Right kidney (tissue), 1 donor: Measurements from ENCODE around the gene CABLES2.
"Not testable (repeated sequence)": the region's sequence is repeated elsewhere in the genome, so short reads cannot be mapped to it uniquely, and the experiment has no call there.

ENCODE experiments used
- DNase-seq: peaks from one replicate; pipeline ENCODE4 v3.0.0-alpha.2; 2016

CABLES2 gene

DNA sequence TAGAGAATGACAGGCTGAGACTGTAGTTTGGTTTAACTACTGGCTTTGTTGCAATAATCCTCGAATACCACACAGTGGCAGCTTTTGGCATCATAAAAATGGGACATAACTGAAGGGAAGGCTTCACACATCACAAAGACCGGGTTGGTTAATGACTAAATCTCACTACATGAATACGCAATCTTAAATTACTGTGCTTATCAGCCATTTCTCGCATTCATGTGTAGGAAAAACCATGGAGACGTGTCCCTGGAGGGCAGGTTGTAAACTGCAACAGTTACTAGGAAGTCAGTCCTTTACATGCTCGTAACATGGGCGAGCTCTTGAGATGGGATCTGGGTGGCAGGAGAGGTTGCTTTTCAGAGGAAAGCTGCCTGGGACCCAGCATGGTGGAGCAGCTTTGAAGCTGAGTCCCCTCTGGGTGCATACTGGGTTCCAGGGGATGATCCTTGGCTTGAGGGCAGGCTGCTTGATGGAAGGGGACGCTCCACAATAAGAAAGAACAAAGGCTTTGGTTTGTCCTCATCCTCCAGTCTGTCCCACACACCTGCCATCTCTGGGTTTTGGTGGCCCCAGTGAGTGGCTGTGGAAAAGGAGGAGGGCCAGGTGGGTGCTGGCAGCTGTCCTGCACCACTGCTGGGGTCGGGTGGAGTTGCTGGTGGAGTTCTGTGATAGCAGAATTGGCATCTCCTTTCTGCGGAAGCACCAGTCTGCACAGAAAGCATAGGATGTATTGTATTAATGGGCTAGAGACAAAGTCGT, 18.1 kb downstream of the CABLES2 start:
- DNase-seq, result no peak

DNA sequence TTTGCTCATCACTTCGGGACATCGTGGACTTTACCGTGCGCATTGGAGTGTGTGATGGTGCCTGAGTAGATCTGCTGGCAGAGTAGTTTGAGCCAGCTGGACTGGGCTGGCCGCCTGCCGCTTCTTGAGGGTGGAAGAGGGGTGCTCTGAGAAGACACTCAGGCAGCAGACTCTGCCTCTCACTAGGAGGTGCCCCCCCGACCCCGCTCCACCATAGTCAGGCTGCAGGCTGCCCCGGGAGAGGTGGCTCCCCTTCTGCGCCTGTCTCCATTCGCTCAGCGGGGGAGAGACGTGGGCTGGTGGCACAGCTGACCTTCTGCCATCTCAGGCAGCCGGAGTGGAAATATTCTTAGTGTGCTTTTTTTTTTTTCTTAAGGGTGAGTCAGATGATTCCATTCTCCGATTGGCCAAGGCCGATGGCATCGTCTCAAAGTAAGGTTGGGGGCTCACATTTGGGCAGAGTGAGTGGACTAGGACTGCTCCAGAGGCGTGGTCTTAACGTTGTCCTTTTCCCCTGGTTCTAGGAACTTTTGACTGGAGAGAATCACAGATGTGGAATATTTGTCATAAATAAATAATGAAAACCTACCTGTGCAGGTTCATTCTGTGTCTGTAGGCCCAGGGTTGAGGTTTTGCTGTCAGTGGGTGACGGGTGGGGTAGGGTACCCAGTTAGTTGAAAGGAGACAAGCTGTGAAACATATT, 19.0 kb downstream of the CABLES2 start:
- DNase-seq, result no peak

DNA sequence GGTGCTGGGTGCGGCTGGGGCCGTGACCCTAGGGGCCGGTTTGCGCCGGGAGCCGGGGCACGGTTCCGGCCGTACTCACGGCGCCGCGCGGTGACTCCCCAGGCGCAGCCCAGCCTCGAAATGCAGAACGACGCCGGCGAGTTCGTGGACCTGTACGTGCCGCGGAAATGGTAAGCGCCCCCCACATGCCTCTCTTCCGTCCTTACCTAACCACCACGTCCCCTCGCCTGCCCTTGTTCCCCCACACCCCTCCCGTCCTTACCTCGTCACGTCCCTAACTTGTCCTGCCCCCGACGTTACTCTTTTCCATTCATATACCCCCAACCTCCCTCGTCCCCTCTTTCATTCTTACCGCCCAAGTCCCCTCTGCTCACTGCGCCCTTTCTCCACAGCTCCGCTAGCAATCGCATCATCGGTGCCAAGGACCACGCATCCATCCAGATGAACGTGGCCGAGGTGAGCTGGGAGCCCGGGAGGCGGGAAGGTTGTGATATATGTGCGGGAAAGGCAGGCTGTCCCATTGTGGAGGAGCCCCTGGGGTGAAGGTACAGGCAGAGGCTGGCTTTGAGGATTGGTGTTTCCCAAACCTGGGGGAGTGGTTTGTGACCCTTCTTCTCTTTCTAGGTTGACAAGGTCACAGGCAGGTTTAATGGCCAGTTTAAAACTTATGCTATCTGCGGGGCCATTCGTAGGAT, 19.7 kb downstream of the CABLES2 start:
- no peak for DNase-seq

DNA sequence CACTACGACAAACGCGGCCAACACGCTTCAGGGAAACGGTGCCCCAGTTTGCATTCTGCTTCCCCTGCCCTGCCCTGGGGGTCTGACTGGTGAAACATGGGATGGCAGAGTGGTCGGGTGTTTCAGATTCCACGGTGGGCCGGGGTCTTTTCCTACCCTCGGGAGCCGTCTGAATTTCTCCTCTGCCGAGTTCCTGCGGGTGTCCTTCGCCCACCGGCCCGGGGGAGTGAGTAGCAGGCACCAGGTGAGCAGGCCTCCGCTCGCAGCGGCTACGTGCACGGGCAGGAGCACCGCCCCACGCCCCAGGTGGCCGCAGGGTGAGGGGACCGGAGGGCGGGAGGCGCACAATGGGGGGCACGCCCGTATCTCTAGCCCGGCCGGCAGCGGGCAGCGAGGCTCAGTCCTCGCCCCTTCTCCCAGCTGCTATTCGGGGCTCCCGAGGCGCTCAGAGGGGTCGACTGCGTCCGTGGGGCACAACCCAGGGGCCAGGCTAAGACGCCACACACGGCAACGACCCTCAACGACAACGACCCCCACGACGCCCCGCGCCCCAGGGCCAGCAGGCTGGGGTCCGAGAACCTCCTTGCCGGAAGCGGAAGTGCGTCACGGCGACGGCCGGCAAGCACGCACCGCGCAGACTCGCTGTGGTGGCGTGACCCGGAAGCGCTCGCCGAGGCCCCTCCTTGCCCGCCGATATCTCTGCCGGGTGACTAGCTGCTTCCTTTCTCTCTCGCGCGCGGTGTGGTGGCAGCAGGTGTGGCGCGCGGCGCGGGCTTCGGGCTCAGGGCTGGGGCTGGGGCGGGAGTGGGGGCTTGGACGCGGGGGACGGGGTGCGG, 20.5 kb downstream of the CABLES2 start, which contains the start of gene RPS21:
Gene RPS21 (plus strand): TSS at position 721 of the 836 bp plus-strand sequence. CDS start 236 bp downstream, outside the sequence.
- peak; percentile 84 for DNase-seq

DNA sequence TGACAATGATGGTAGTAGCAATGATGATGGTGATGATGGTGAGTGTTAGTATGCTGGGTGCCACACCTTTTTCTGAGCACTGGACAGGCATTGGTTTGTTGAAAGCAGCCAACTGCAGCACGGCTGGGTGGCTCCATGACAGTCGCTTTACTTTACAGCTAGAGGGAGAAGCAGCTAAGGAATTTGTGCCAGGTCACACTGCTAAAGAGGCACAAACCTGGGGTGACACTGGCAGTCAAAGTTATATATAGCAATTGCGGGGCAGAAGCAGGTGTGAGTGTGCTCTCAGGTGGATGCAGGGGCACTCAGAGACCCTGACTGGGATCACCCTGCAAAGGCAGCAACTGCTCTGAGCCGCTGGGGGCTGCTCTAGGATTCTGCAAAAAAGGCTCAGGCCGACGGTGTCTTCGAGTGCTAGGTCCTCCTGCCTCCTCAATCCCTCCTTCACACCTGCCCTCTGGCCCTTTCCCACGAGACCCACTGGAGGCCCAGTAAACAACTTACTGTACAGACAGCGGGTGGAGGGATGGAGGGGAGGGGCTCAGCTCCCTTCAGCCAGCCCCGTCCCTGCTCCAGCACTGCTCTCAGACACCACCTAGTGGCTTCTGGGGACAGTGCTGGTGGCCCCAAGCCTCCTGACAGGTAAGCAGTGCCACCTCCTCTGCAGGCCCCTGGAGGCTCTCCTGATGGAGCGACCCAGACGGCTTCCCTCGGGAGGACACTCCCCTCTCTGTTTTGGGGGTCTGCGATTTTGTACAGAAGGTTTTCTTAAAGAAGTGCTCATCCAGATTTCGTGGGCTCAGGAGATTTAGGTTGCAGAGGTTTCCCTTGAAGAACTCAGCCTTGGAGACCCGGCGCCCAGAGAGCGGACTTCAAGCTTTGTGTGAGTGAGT, 24.5 kb downstream of the CABLES2 start:
- DNase-seq, result peak; percentile 63

DNA sequence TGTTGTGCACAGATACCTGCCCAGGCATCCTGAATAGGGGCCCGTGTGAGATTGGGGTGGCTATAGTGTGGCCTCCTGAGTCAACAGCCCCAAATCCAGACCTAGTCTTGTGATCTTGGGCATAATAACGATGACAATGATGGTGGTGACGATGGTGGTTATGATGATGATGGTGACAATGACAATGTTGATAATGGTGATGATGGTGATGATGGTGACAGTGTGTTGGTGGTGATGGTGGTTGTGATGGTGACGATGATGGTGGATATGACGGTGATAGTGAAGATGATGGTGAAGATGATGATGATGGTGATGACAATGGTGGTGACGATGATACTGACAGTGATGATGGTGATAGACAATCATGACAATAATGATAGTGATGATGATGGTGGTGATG, 25.2 kb downstream of the CABLES2 start:
- DNase-seq, result no peak

DNA sequence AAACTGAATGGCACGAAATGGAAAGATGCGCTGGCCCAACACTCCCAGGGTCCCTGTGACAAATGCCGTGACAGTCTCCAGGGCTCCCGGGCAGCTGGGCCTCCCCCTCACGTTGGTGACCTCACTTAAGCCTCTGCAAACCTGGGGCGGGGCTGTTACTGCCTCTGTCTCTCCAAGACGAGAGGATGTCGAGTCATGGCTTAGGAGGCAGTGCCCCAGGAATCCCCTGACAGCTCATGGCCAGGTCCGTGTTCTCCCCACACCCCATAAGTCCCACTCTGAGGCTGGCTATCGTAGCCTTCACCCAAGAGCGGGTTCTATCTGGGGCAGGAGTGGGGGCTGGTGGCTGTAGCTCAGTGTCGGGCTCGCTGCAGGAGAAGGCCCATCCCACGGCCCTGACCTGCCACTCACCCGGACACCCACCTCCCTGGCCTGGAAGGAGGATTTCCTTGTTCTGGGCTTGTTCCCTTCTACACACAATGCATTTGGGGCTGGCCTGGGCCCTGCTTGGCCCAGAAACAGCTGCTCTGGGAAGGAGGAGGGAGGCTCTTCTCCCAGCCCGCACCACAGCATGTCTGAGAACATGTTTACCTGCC, 25.8 kb downstream of the CABLES2 start:
- no peak for DNase-seq

DNA sequence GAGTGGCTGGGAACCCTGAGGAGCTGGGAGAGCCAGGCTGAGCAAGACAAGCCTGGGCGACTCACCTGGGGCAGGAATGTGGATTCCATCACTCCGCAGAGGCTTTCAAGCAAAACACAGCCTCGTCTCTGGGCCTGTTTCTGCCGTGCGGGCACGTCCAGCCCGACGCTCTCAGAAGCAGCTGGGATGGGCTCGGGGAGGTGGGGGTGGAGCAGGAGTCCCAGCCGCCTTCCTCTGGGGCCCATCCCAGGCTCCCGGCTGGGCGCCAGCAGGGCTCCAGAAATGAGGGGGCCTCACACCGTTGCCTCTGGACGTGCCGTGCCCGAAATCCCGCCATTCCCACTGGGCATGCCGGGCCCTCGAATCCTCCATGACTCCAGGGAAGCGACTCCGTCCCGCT, 28.9 kb downstream of the CABLES2 start:
- no peak for DNase-seq

DNA sequence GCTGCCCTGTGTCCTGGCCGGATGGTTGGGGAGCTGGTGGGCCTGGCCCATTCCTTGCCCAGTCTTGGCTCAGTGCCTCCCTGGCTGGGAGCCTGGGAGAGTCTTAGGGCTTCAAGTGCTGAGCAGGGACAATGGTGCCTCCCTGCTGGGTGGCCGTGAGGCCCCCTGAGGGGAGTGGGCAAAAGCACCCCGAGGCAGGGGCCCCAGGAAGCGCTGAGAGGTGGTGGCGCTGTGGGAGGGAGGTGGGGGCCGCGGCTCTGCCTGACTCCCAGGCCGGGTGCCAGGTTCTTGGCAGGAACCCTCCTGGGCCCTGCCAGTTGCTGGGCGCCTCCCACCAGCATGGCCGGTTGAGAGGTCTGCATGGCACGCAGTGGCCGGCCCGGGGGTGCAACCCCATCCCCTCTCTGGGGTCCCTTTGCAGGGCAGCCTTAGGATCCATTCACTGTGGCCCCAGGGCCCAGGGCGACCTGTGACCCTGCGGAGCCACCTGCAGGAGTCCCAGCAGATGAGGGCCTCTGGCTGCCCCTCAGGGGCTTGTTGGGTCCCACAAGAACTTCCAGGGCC, 29.4 kb downstream of the CABLES2 start:
- DNase-seq, result peak; percentile 25

DNA sequence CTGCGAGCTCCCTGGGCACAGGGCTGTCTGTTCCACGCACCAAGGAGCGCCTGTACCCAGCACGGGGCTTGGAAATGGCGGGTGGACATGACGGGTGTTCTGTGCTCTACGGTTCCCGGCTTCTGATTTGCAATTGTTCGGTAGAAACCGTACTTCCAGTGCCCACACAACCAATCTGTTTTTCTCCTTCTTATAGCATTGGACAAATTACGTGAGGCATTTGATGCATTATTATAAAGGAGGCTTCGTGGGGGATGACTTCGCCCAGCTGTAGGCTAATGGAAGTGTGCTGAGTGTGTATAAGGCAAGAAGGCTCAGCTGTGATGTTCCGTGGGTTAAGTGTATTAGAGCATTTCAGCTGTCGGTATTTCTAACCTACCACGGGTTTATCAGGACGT, 30.0 kb downstream of the CABLES2 start:
- DNase-seq, result no peak

DNA sequence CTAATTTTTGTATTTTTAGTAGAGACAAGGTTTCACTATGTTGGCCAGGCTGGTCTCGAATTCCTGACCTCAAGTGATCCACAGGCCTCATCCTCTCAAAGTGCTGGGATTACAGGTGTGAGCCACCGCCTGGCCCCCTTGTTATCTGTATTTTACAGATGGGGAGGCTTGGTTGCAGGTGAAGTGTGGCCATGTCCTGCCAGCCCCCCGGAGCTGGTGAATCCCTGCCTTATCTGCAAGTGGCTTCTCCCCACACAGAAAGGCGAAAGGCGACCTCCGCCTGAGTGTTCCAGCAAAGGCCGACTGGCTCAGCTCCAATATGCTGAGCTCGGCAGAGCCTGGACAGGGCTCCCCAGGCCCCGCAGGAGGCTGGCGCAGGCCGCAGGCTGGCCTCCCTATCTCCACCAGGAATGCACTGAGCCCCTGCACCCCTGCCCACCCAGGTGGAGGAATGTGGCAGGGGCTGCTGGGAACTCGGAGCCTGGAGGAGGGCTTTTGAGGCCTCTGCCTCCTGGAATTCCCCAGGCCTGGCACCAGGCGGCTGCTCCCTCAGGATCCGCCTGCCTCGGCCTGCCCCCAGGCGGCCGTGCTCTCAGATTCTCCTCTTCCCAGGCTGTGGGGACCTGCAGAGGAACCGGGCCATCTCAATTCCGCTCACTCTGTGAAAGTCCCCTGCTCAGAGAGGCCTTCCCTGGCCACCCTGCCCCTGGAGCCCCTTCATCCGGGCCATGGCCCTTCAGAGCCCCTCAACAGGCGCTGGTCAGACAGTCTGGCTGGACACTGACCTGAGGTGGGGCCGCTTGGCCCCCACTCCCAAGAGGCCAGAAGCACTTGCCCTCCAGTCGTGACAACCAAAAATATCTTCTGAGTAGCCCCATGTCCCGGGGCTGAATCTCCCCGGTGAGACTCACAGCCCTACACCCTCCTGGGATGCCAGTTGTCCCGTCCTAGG, 30.7 kb downstream of the CABLES2 start:
- peak; percentile 75 for DNase-seq

DNA sequence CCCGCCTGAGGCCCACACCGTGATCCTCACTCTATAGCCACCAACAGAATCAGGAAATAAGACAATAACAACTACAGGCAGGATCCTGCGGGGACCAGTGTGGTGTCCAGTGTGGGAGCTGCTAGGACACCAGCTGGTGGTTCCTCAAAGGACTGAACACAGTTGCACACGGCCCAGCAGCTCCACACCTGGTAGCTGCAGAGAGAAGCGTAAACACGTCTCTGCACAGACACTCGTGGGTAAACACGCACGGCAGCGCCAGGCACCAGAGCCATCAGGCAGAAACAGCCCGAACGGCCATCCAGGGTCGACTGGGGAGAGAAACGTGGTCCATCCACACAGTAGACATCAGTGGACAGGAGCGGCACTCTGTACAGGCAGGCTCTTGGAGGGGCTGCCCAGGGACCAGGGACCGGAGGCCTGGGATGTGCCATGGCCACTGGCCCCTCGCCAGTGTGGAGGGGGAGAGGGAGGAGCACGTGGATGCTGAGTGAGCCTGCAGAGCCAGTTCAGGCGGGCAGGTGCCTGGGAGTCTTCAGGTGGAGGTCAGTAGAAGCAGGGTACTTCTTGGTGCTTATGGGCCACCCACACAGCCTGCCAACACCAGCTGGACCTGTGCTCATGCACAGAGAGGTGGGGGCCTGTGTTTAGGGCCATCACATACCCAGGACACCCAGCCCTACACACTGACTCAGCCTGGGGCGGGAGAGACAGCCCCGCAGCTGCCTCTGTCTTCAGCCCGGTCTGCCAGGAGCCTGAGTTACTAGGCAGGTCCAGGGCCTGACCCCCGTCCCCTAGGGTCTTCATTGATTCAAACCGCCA, 32.5 kb downstream of the CABLES2 start:
- peak; percentile 34 for DNase-seq

DNA sequence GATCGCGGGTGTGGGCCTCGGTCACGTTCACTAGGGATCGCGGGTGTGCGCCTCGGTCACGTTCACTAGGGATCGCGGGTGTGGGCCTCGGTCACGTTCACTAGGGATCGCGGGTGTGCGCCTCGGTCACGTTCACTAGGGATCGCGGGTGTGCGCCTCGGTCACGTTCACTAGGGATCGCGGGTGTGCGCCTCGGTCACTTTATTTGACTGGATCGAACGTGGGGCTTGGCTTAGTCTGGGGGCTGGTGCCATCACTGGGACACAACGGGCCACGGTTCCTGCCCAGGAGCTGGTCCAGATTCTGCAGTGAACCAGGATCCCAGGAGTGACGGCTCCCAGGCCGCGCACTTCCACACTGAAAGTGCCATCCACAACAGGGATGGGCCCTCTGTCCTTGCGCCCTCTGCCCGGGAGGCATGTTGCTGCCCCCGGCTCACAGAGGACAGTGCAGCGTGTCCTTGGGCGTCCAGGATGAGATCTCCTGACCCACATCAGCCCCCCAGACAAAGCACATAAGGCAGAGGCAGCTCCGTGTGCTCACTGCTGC, 33.4 kb downstream of the CABLES2 start:
- not testable (repeated sequence) for DNase-seq

DNA sequence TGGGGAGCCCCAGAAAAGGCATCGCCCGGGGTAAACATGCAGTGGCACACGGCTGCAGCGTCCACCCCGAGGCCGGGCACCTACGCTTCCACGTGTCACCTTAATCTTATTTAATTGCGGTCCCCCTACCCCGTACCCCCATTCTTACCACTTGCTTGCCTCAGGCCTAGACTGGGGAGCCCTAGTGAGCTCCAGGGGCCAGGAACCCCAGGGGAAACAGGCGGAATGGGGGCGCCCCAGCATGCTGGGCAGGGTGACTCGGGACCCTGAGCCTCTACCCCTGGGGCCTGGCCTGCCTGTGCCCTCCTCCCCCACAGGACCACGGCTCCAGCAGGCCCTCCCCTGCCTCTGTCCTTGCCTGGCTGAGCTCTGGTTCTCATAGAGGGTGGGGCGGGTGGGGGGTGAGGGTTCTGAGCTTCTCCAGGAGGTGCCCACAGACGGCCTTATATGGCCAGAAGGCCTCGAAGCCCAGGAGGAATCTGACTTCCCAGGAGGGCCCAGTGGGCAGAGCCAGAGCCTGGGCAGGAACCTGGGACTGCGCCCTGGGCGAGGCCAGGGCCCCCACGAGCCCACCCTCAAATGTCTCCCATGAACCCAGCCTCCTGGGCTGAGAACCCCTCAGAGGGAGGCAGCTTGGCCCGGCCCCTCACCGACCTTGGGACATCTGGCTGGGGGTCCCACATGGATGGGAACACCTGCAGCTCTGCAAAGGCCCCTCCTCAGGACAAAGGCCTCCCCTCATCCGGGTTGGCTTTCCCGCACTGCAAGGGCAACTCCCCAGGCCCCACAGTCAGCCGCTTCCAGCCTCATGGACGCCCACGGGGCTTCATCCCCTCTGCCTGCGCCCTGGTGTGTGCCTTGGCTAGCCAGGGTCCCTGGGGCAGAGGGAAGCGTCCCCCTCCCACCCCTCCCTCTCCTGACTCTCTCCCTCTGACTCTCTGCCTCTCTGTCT, 34.8 kb downstream of the CABLES2 start:
- no peak for DNase-seq

DNA sequence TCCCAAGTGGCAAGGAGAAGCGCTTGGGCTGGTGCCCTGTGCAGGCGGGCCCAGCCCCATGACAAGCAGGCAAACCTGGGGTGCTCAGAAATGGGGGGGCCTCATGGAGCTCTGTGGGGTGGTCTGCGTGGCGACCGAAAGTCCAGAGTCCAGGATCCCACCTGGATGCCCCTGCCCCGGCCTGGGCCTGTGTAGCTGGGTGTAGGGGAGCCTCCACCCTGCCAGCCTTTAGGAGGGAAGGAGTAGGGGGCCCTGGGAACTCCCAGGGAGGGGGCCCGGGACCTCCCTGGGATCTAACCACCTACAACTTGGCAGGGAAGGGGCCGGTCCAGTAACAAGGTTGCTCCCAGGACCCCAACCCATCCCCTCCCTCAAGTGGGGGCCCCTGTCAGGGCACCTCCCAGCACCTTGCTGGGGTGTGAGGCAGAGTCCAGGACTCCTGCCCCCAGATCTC, 35.5 kb downstream of the CABLES2 start:
- DNase-seq, result no peak

DNA sequence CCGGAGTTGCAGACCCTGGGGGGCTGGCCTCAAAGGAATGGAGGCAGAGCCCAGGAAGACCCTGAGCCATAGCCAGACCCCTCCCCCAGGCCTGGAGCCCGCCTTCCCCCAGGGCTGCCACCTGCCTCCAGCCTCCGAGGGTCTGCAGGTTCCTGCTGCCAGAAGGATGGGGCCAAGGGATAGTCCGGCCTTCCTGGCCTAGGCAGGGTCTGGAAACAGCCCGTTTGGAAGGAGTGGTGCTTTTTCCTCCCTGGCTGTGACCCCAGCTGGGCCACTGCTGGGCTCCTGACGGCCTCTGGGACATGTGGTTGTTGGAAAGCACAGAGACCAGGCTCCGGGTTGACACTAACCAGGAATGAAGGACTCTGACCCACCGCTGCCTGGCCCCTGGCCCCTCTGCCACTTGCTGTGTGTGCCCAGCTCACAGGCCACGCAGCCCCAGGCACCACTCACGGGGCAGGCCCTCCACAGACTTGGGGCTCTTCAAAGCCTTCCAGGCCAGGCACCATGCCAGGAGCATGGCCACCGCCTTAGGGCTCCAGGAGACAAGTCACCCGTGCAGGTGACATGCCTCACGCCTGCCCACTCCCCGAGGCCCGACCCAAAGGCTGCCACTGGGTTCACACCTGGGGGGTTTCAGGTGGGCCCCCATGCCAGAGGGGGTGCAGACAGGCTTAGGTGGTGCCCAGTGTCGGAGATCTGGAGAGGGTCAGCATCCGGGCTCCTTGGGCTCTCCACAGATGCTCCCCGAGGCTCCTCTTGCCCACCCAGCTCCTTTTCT, 36.1 kb downstream of the CABLES2 start:
- DNase-seq, result no peak
